HG02678 (cell line): Measurements from ENCODE around the gene FERMT1.
A peak's percentile ranks its signal among the peaks of the same experiment; 100 is the strongest.
"Not testable (repeated sequence)": the region's sequence is repeated elsewhere in the genome, so short reads cannot be mapped to it uniquely, and the experiment has no call there.

Experiments
- ATAC-seq: cut with Tn5 transposase; IDR thresholded peaks from one replicate; pipeline ENCODE4 v1.9.1; 2021; ENCODE audit warnings: mild to moderate bottlenecking, moderate library complexity; ENCODE audit not compliant: unreplicated experiment

FERMT1 gene

GRCh38 chr20:6074145-6074561 lies 48.7 kb downstream of the FERMT1 start:
- ATAC-seq: peak; percentile 83

- no peak for ATAC-seq
Measured at GRCh38 chr20:6070829-6071695, 51.8 kb downstream of the FERMT1 start.

GRCh38 chr20:6069669-6070068 lies 53.2 kb downstream of the FERMT1 start:
- ATAC-seq: no peak

- ATAC-seq: no peak
Measured at GRCh38 chr20:6067763-6068318, 55.0 kb downstream of the FERMT1 start.

GRCh38 chr20:6066582-6066981 lies 56.2 kb downstream of the FERMT1 start:
- ATAC-seq: no peak

GRCh38 chr20:6061544-6061943 lies 61.3 kb downstream of the FERMT1 start:
- ATAC-seq: no peak

GRCh38 chr20:6060213-6060612 lies 62.6 kb downstream of the FERMT1 start:
- no peak for ATAC-seq

- no peak for ATAC-seq
Measured at GRCh38 chr20:6058684-6059295, 64.0 kb downstream of the FERMT1 start.

GRCh38 chr20:6057691-6058090 lies 65.1 kb downstream of the FERMT1 start:
- ATAC-seq: no peak

- no peak for ATAC-seq
Measured at GRCh38 chr20:6057139-6057538, 65.7 kb downstream of the FERMT1 start.

GRCh38 chr20:6055981-6056569 lies 66.8 kb downstream of the FERMT1 start:
- no peak for ATAC-seq

GRCh38 chr20:6055161-6055783 lies 67.6 kb downstream of the FERMT1 start:
- no peak for ATAC-seq

- ATAC-seq: not testable (repeated sequence)
Measured at GRCh38 chr20:6054689-6055051, 68.2 kb downstream of the FERMT1 start.

GRCh38 chr20:6053776-6054688 lies 68.8 kb downstream of the FERMT1 start, which contains the start of gene LRRN4:
Gene LRRN4 (minus strand): TSS chr20:6054060. CDS start chr20:6052799, 1,261 bp downstream.
- ATAC-seq: no peak

- no peak for ATAC-seq
Measured at GRCh38 chr20:6053064-6053775, 69.6 kb downstream of the FERMT1 start.

- no peak for ATAC-seq
Measured at GRCh38 chr20:6051505-6051904, 71.3 kb downstream of the FERMT1 start.

- no peak for ATAC-seq
Measured at GRCh38 chr20:6048391-6048790, 74.4 kb downstream of the FERMT1 start.

- no peak for ATAC-seq
Measured at GRCh38 chr20:6046432-6046831, 76.4 kb downstream of the FERMT1 start.

- ATAC-seq: no peak
Measured at GRCh38 chr20:6045566-6045965, 77.3 kb downstream of the FERMT1 start.
